ENCODE measurements around the gene TMEM52B. TPM values are rescaled to one million over a fixed set of nuclear protein-coding genes. Genes with fewer than 3 reads are reported as not detected.

TMEM52B gene
- total and polyA plus RNA-seq, 2 of the 13 experiments (the other 11 are each of a cell fraction or from before 2014, with no cell fraction given): not detected

- Histone ChIP-seq H3K27me3 (ENCODE audit: control insufficient read depth in 1 of 2, insufficient read depth in 2 of 2, low read length in 2 of 2) (0 out of 5 replicates have a peak, but pooled peaks cover 0 to 1% of the 10 kb centered on the region in 2 experiments), H3K27ac (ENCODE audit: extremely low read length, insufficient read depth, low read length) (no peak overlapping the region), H3K4me3 (replicated peaks in 1 of 3; ENCODE audit: insufficient read depth in 1 of 3, low read depth in 2 of 3, low read length in 3 of 3) (no peak overlapping the region), H3K79me2 (ENCODE audit: insufficient read depth, low read length) (no peaks in the 10 kb centered on the region), H3K36me3 (replicated peaks in 1 of 2; ENCODE audit: control insufficient read depth in 1 of 2, insufficient read depth in 2 of 2, low read length in 2 of 2) (no peaks in the 10 kb centered on the region), H3K9me3 (ENCODE audit: low read length) (peaks cover 20% of the 10 kb centered on the region; the same call in 1 of the 2 replicates), H2AFZ (ENCODE audit: low read length) (no peak overlapping the region), H3K9ac (ENCODE audit: insufficient read depth, low read depth, low read length) (no peak overlapping the region), H4K20me1 (ENCODE audit: insufficient read depth, low read length) (no peaks in the 10 kb centered on the region), H3K4me2 (ENCODE audit: low read depth, low read length) (no peak overlapping the region), H3K4me1 (ENCODE audit: insufficient read depth, low read length) (no peaks in the 10 kb centered on the region)
- DNase-seq (ENCODE audit: low spot score) (no peak), ATAC-seq (no peak), FAIRE-seq (no peak)
- TF ChIP-seq GTF2F1 (IDR thresholded peaks at IDR 0.05; ENCODE audit: low read length) (no peak), FOXP1 (IDR thresholded peaks at IDR 0.05) (no peak), FOXP1 (CRISPR knock-in tag; IDR thresholded peaks at IDR 0.05) (no peak), ZBTB20 (CRISPR knock-in tag; IDR thresholded peaks at IDR 0.05; ENCODE audit: borderline replicate concordance, low read depth) (no peak), ZNF431 (CRISPR knock-in tag; IDR thresholded peaks at IDR 0.05; ENCODE audit: borderline replicate concordance, low read depth) (no peak), KDM4B (CRISPR knock-in tag; IDR thresholded peaks at IDR 0.05) (no peak)
- POLR2A ChIA-PET: interaction anchor here (0.7 kb wide), 1 partner anchor 42 kb away, joined by 3 read pairs; no protein-coding TSS in a partner anchor
- 0% methylated on average over 1 of the region's 1 CpG for WGBS (ENCODE audit: low lambda C conversion rate)
- no TSS peak for BruUV-seq (replicated peaks)
- CTCF ChIA-PET (ENCODE audit: low intra/inter-chr PET ratio, low total read pairs): no interaction called here
- intact Hi-C loops (cut with micrococcal nuclease; ENCODE audit: unreplicated experiment): loop anchor here (5.0 kb wide), 1 partner anchor 94 kb away; no protein-coding TSS in a partner anchor
- in situ Hi-C loops (cut with HindIII; ENCODE audit: extremely low pct_ligation_motif_present, low pct_unique_long_range_greater_than_20kb): loop anchor here (5.0 kb wide), 2 partner anchors 324 to 434 kb away; partner anchors contain the start of gene STYK1
These were observed 59.7 kb downstream of the TMEM52B start for GRCh38 chr12:10238526-10238925.

GRCh38 chr12:10241290-10241689, 62.5 kb downstream of the TMEM52B start:
- BruUV-seq (replicated peaks): no TSS peak
- intact Hi-C loops (cut with micrococcal nuclease; ENCODE audit: unreplicated experiment) (no loop called here), in situ Hi-C loops (cut with HindIII; ENCODE audit: extremely low pct_ligation_motif_present, low pct_unique_long_range_greater_than_20kb) (no loop called here)
- no peak for ATAC-seq
- no peak for DNase-seq (ENCODE audit: low spot score)
- Histone ChIP-seq H3K9me3 (ENCODE audit: low read length) (no peaks in the 10 kb centered on the region), H3K27ac (ENCODE audit: extremely low read length, insufficient read depth, low read length) (no peak overlapping the region), H3K79me2 (ENCODE audit: insufficient read depth, low read length) (no peaks in the 10 kb centered on the region), H3K36me3 (replicated peaks in 1 of 2; ENCODE audit: control insufficient read depth in 1 of 2, insufficient read depth in 2 of 2, low read length in 2 of 2) (no peaks in the 10 kb centered on the region), H2AFZ (ENCODE audit: low read length) (no peak overlapping the region), H3K4me3 (replicated peaks in 1 of 3; ENCODE audit: insufficient read depth in 1 of 3, low read depth in 2 of 3, low read length in 3 of 3) (no peak overlapping the region), H4K20me1 (ENCODE audit: insufficient read depth, low read length) (no peaks in the 10 kb centered on the region), H3K27me3 (ENCODE audit: control insufficient read depth in 1 of 2, insufficient read depth in 2 of 2, low read length in 2 of 2) (0 out of 5 replicates have a peak, but pooled peaks cover 0 to 1% of the 10 kb centered on the region in 2 experiments), H3K4me1 (ENCODE audit: insufficient read depth, low read length) (peaks cover 7% of the 10 kb centered on the region; the same call in 1 of the 2 replicates), H3K9ac (ENCODE audit: insufficient read depth, low read depth, low read length) (no peak overlapping the region), H3K4me2 (ENCODE audit: low read depth, low read length) (no peak overlapping the region)
- FAIRE-seq: no peak
- 8% methylated on average over 3 of the region's 3 CpGs for WGBS (ENCODE audit: low lambda C conversion rate)
- CTCF ChIA-PET (ENCODE audit: low intra/inter-chr PET ratio, low total read pairs): no interaction called here
- POLR2A ChIA-PET: no interaction called here
- TF ChIP-seq NFIB (CRISPR knock-in tag; IDR thresholded peaks at IDR 0.05; ENCODE audit: borderline replicate concordance): no peak
- TF ChIP-seq NFE2L1 (CRISPR knock-in tag; IDR thresholded peaks at IDR 0.05; ENCODE audit: borderline replicate concordance): no peak
- TF ChIP-seq ZNF720 (CRISPR knock-in tag; IDR thresholded peaks at IDR 0.05): no peak
- no peak for TF ChIP-seq SAFB2 (CRISPR knock-in tag; IDR thresholded peaks at IDR 0.05; ENCODE audit: borderline replicate concordance, low read depth)

Other genes with a start within 250 kb of the TMEM52B start
- not detected in 2 replicates for gene CLEC2A, start 246.7 kb upstream of the TMEM52B start, total RNA-seq (2016; rRNA removed; fragmentation: Illumina TruSeq; extraction: Trizol)
- gene CLEC2A, start 246.7 kb upstream of the TMEM52B start, polyA plus RNA-seq (2011; rRNA removed): not detected in 2 replicates
- gene CLEC12A, start 207.6 kb upstream of the TMEM52B start, total RNA-seq (2016; rRNA removed; fragmentation: Illumina TruSeq; extraction: Trizol): not detected in 2 replicates
- gene CLEC12A, start 207.6 kb upstream of the TMEM52B start, polyA plus RNA-seq (2011; rRNA removed): not detected in 2 replicates
- gene CLEC1B, start 179.9 kb upstream of the TMEM52B start, total RNA-seq (2016; rRNA removed; fragmentation: Illumina TruSeq; extraction: Trizol): not detected in 2 replicates
- not detected in 2 replicates for gene CLEC1B, start 179.9 kb upstream of the TMEM52B start, polyA plus RNA-seq (2011; rRNA removed)
- not detected in 2 replicates for gene CLEC12B, start 168.4 kb upstream of the TMEM52B start, total RNA-seq (2016; rRNA removed; fragmentation: Illumina TruSeq; extraction: Trizol)
- not detected in 2 replicates for gene CLEC12B, start 168.4 kb upstream of the TMEM52B start, polyA plus RNA-seq (2011; rRNA removed)
- gene CLEC9A, start 148.3 kb upstream of the TMEM52B start, total RNA-seq (2016; rRNA removed; fragmentation: Illumina TruSeq; extraction: Trizol): not detected in 2 replicates
- gene CLEC9A, start 148.3 kb upstream of the TMEM52B start, polyA plus RNA-seq (2011; rRNA removed): not detected in 2 replicates
- not detected in 2 replicates for gene CLEC1A, start 80.0 kb upstream of the TMEM52B start, total RNA-seq (2016; rRNA removed; fragmentation: Illumina TruSeq; extraction: Trizol)
- not detected in 2 replicates for gene CLEC1A, start 80.0 kb upstream of the TMEM52B start, polyA plus RNA-seq (2011; rRNA removed)
- not detected in 2 replicates for gene CLEC7A, start 48.8 kb upstream of the TMEM52B start, total RNA-seq (2016; rRNA removed; fragmentation: Illumina TruSeq; extraction: Trizol)
- gene CLEC7A, start 48.8 kb upstream of the TMEM52B start, polyA plus RNA-seq (2011; rRNA removed): not detected in 2 replicates
- gene OLR1, start 6.9 kb upstream of the TMEM52B start, total RNA-seq (2016; rRNA removed; fragmentation: Illumina TruSeq; extraction: Trizol): not detected in 2 replicates
- gene OLR1, start 6.9 kb upstream of the TMEM52B start, polyA plus RNA-seq (2011; rRNA removed): not detected in 2 replicates
- 7.9 and 8.1 TPM in 2 replicates for gene GABARAPL1, start 33.8 kb downstream of the TMEM52B start, total RNA-seq (2016; rRNA removed; fragmentation: Illumina TruSeq; extraction: Trizol)
- 26.1 and 28.1 TPM in 2 replicates for gene GABARAPL1, start 33.8 kb downstream of the TMEM52B start, polyA plus RNA-seq (2011; rRNA removed)
- gene KLRD1, start 128.8 kb downstream of the TMEM52B start, total RNA-seq (2016; rRNA removed; fragmentation: Illumina TruSeq; extraction: Trizol): not detected in 2 replicates
- gene KLRD1, start 128.8 kb downstream of the TMEM52B start, polyA plus RNA-seq (2011; rRNA removed): 0.01 TPM in 2 replicates
- gene KLRK1, start 211.0 kb downstream of the TMEM52B start, total RNA-seq (2016; rRNA removed; fragmentation: Illumina TruSeq; extraction: Trizol): not detected in 2 replicates
- gene KLRK1, start 211.0 kb downstream of the TMEM52B start, polyA plus RNA-seq (2011; rRNA removed): 0.07 TPM in 1 of 2 replicates, not detected in the other
- gene KLRC4, start 230.7 kb downstream of the TMEM52B start, total RNA-seq (2016; rRNA removed; fragmentation: Illumina TruSeq; extraction: Trizol): not detected in 2 replicates
- 0.09 TPM in 1 of 2 replicates, not detected in the other for gene KLRC4, start 230.7 kb downstream of the TMEM52B start, polyA plus RNA-seq (2011; rRNA removed)
- not detected in 2 replicates for gene KLRC3, start 241.6 kb downstream of the TMEM52B start, total RNA-seq (2016; rRNA removed; fragmentation: Illumina TruSeq; extraction: Trizol)
- gene KLRC3, start 241.6 kb downstream of the TMEM52B start, polyA plus RNA-seq (2011; rRNA removed): not detected in 2 replicates

Data from HepG2 (cell line).